Neural cell (in vitro differentiated cells): ENCODE measurements around the gene CACNA1C. TPM values are rescaled to one million over a fixed set of nuclear protein-coding genes. Genes with fewer than 3 reads are reported as not detected.

ENCODE experiments used
- H2AFZ ChIP-seq: fragments of 200-600, 300-800 bp; sonication (generic), shearing (Covaris generic); 2 replicates; pipeline ENCODE4 v1.6.0; 2014; ENCODE audit warnings: low read depth, mild to moderate bottlenecking, antibody characterized with exemption, low read length, moderate library complexity
- H3F3A ChIP-seq: fragments of 200-600 bp; shearing (Covaris generic); 2 replicates; pipeline ENCODE4 v1.6.1; 2016; ENCODE audit warnings: mild to moderate bottlenecking, moderate library complexity, mixed read lengths, antibody characterized with exemption, low read length; ENCODE audit not compliant: insufficient read depth, poor library complexity, severe bottlenecking
- H3K27ac ChIP-seq: fragments of 200-600, 300-800 bp; sonication (generic), shearing (Covaris generic); 2 replicates; pipeline ENCODE4 v1.5.1; 2014; ENCODE audit warnings: mild to moderate bottlenecking, low read length, moderate library complexity
- H3K27me3 ChIP-seq: fragments of 300-800, 200-600 bp; sonication (generic), shearing (Covaris generic); 2 replicates; pipeline ENCODE4 v1.6.0; 2014; ENCODE audit warnings: mild to moderate bottlenecking, low read depth, low read length, moderate library complexity; ENCODE audit not compliant: insufficient read depth
- H3K36me3 ChIP-seq: fragments of 300-800, 200-600 bp; sonication (generic), shearing (Covaris generic); 2 replicates; pipeline ENCODE4 v1.5.1; 2014; ENCODE audit warnings: mild to moderate bottlenecking, antibody characterized with exemption, low read length, moderate library complexity; ENCODE audit not compliant: insufficient read depth
- H3K4me2 ChIP-seq: fragments of 300-800, 200-600 bp; sonication (generic), shearing (Covaris generic); 2 replicates; pipeline ENCODE4 v1.6.0; 2014; ENCODE audit warnings: mild to moderate bottlenecking, low read length
- H3K4me3 ChIP-seq: fragments of 300-800, 200-600 bp; sonication (generic), shearing (Covaris generic); 2 replicates; pipeline ENCODE4 v1.5.1; 2014; ENCODE audit warnings: mild to moderate bottlenecking, low read length, moderate library complexity
- H3K79me2 ChIP-seq: fragments of 200-600 bp; shearing (Covaris generic); replicated peaks from 2 replicates; pipeline ENCODE4 v1.6.0; 2014; ENCODE audit warnings: mild to moderate bottlenecking, low read length, moderate library complexity; ENCODE audit not compliant: insufficient read depth
- H3K9ac ChIP-seq: fragments of 300-800, 200-600 bp; sonication (generic), shearing (Covaris generic); 2 replicates; pipeline ENCODE4 v1.6.1; 2016; ENCODE audit warnings: mild to moderate bottlenecking, low read length, mixed read lengths
- H3K9me2 ChIP-seq: fragments of 200-600 bp; shearing (Covaris generic); 2 replicates; pipeline ENCODE4 v1.6.1; 2016; ENCODE audit warnings: mild to moderate bottlenecking, low read length, mixed read lengths; ENCODE audit not compliant: insufficient read depth
- H3K9me3 ChIP-seq: fragments of 200-600, 300-800 bp; sonication (generic), shearing (Covaris generic); 2 replicates; pipeline ENCODE4 v1.6.1; 2016; ENCODE audit warnings: mild to moderate bottlenecking, mixed run types, low read length, moderate library complexity, mixed read lengths
- H4K20me1 ChIP-seq: fragments of 200-600 bp; shearing (Covaris generic); 2 replicates; pipeline ENCODE4 v1.6.1; 2016; ENCODE audit warnings: mild to moderate bottlenecking, mixed run types; ENCODE audit not compliant: insufficient read depth
- EP300 ChIP-seq: fragments of 450-650 bp; conservative IDR thresholded peaks from 2 replicates; pipeline ENCODE4 v1.6.1; 2014; ENCODE audit warnings: antibody characterized with exemption, mild to moderate bottlenecking, moderate library complexity; ENCODE audit not compliant: poor library complexity, severe bottlenecking
- EZH2 ChIP-seq: fragments of 200-600, 300-800 bp; shearing (Covaris generic), sonication (generic); IDR thresholded peaks from 2 replicates; pipeline ENCODE4 v1.6.1; 2014; ENCODE audit warnings: antibody characterized with exemption, low read length, borderline replicate concordance, mild to moderate bottlenecking; ENCODE audit not compliant: insufficient read depth, poor library complexity, severe bottlenecking
- MXI1 ChIP-seq: fragments of 450-650 bp; conservative IDR thresholded peaks from 2 replicates; pipeline ENCODE4 v1.6.1; 2014; ENCODE audit warnings: antibody characterized with exemption, mild to moderate bottlenecking; ENCODE audit not compliant: poor library complexity, severe bottlenecking
- POLR2AphosphoS5 ChIP-seq: IDR thresholded peaks from 2 replicates; pipeline ENCODE4 v1.6.1; 2012
- RAD21 ChIP-seq: fragments of 450-650 bp; conservative IDR thresholded peaks from 2 replicates; pipeline ENCODE4 v1.6.1; 2014; ENCODE audit warnings: antibody characterized with exemption, mild to moderate bottlenecking, moderate library complexity
- SMC3 ChIP-seq: fragments of 450-650 bp; conservative IDR thresholded peaks from 2 replicates; pipeline ENCODE4 v1.6.1; 2014; ENCODE audit warnings: antibody characterized with exemption, mild to moderate bottlenecking, moderate library complexity; ENCODE audit not compliant: poor library complexity
- TAF1 ChIP-seq: IDR thresholded peaks from 2 replicates; pipeline ENCODE4 v1.6.1; 2012; ENCODE audit warnings: low read depth
- polyA plus RNA-seq: library from polyadenylated mRNA; depleted of rRNA; stranded (reverse); fragments of >200 nt; gene quantifications from 2 replicates; pipeline ENCODE4 v1.2.3, GENCODE V29; 2014
- TF ChIP-seq, protein P1 (sequence below): fragments of 450-650 bp; IDR thresholded peaks from 2 replicates; pipeline ENCODE4 v1.5.1; 2014; ENCODE audit warnings: antibody characterized with exemption, mild to moderate bottlenecking, moderate library complexity; ENCODE audit not compliant: poor library complexity, severe bottlenecking
- TF ChIP-seq, protein P2 (sequence below): IDR thresholded peaks from 2 replicates; pipeline ENCODE4 v1.6.1; 2012; ENCODE audit warnings: borderline replicate concordance

The CACNA1C gene
- polyA plus RNA-seq, 1 donor from 2014 or later = 9.7 TPM

- Histone ChIP-seq H2AFZ (no peak overlapping the region), H3K9me3 (no peaks in the 10 kb centered on the region), H3K4me2 (no peak overlapping the region), H3K4me3 (no peak overlapping the region), H3K9me2 (no peaks in the 10 kb centered on the region), H3K27me3 (no peaks in the 10 kb centered on the region), H3F3A (no peaks in the 10 kb centered on the region), H3K9ac (no peak overlapping the region), H3K36me3 (no peaks in the 10 kb centered on the region), H3K79me2 (no peaks in the 10 kb centered on the region), H4K20me1 (no peaks in the 10 kb centered on the region), H3K27ac (no peak overlapping the region)
- TF ChIP-seq MXI1 = no peak
Measured at GRCh38 chr12:2483713-2484112, 430.9 kb downstream of the CACNA1C start.

- Histone ChIP-seq H3K27ac (no peak overlapping the region), H3F3A (no peaks in the 10 kb centered on the region), H3K4me2 (no peak overlapping the region), H3K79me2 (no peaks in the 10 kb centered on the region), H4K20me1 (no peaks in the 10 kb centered on the region), H3K9me2 (no peaks in the 10 kb centered on the region), H3K4me3 (no peak overlapping the region), H2AFZ (no peak overlapping the region), H3K27me3 (no peaks in the 10 kb centered on the region), H3K9me3 (no peaks in the 10 kb centered on the region), H3K9ac (no peak overlapping the region), H3K36me3 (no peaks in the 10 kb centered on the region)
- no peak for TF ChIP-seq MXI1
- TF ChIP-seq, protein P1, sequence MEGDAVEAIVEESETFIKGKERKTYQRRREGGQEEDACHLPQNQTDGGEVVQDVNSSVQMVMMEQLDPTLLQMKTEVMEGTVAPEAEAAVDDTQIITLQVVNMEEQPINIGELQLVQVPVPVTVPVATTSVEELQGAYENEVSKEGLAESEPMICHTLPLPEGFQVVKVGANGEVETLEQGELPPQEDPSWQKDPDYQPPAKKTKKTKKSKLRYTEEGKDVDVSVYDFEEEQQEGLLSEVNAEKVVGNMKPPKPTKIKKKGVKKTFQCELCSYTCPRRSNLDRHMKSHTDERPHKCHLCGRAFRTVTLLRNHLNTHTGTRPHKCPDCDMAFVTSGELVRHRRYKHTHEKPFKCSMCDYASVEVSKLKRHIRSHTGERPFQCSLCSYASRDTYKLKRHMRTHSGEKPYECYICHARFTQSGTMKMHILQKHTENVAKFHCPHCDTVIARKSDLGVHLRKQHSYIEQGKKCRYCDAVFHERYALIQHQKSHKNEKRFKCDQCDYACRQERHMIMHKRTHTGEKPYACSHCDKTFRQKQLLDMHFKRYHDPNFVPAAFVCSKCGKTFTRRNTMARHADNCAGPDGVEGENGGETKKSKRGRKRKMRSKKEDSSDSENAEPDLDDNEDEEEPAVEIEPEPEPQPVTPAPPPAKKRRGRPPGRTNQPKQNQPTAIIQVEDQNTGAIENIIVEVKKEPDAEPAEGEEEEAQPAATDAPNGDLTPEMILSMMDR = no peak
- TF ChIP-seq POLR2AphosphoS5 = no peak
- no peak for TF ChIP-seq TAF1
- no peak for TF ChIP-seq RAD21
- no peak for TF ChIP-seq EZH2
- TF ChIP-seq SMC3 = no peak
- TF ChIP-seq, protein P2, sequence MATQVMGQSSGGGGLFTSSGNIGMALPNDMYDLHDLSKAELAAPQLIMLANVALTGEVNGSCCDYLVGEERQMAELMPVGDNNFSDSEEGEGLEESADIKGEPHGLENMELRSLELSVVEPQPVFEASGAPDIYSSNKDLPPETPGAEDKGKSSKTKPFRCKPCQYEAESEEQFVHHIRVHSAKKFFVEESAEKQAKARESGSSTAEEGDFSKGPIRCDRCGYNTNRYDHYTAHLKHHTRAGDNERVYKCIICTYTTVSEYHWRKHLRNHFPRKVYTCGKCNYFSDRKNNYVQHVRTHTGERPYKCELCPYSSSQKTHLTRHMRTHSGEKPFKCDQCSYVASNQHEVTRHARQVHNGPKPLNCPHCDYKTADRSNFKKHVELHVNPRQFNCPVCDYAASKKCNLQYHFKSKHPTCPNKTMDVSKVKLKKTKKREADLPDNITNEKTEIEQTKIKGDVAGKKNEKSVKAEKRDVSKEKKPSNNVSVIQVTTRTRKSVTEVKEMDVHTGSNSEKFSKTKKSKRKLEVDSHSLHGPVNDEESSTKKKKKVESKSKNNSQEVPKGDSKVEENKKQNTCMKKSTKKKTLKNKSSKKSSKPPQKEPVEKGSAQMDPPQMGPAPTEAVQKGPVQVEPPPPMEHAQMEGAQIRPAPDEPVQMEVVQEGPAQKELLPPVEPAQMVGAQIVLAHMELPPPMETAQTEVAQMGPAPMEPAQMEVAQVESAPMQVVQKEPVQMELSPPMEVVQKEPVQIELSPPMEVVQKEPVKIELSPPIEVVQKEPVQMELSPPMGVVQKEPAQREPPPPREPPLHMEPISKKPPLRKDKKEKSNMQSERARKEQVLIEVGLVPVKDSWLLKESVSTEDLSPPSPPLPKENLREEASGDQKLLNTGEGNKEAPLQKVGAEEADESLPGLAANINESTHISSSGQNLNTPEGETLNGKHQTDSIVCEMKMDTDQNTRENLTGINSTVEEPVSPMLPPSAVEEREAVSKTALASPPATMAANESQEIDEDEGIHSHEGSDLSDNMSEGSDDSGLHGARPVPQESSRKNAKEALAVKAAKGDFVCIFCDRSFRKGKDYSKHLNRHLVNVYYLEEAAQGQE = no peak
- no peak for TF ChIP-seq EP300
Measured at GRCh38 chr12:2484141-2484776, 431.5 kb downstream of the CACNA1C start.

GRCh38 chr12:2485681-2486080, 432.9 kb downstream of the CACNA1C start:
- no peaks in the 10 kb centered on the region for H3F3A ChIP-seq
- no peak overlapping the region for H3K4me2 ChIP-seq
- no peak overlapping the region for H2AFZ ChIP-seq
- TF ChIP-seq EP300 = no peak
- TF ChIP-seq TAF1 = no peak
- TF ChIP-seq SMC3 = no peak
- no peaks in the 10 kb centered on the region for H4K20me1 ChIP-seq
- H3K4me3 ChIP-seq = no peak overlapping the region
- no peak overlapping the region for H3K27ac ChIP-seq
- H3K36me3 ChIP-seq = no peaks in the 10 kb centered on the region
- no peaks in the 10 kb centered on the region for H3K9me2 ChIP-seq
- H3K79me2 ChIP-seq = no peaks in the 10 kb centered on the region
- no peaks in the 10 kb centered on the region for H3K27me3 ChIP-seq
- H3K9me3 ChIP-seq = no peaks in the 10 kb centered on the region
- H3K9ac ChIP-seq = no peak overlapping the region
